ENCODE results near the gene SNX25.

- TF ChIP-seq CTCF (conservative IDR thresholded peaks at IDR 0.05; ENCODE audit: low read depth in 2 of 2) (0 out of 4 replicates have a peak, but pooled peaks of 1 of the 2 experiments have one; percentile 10), CREB1 (CRISPR knock-in tag; IDR thresholded peaks at IDR 0.05; ENCODE audit: low read depth) (no peak), REST (IDR thresholded peaks at IDR 0.05; ENCODE audit: unreplicated experiment) (no peak), EZH2phosphoT487 (IDR thresholded peaks at IDR 0.05; ENCODE audit: unreplicated experiment) (no peak), POLR2AphosphoS5 (IDR thresholded peaks at IDR 0.05; ENCODE audit: low read depth) (peak; percentile 53; the same call in 1 of the 2 replicates), EZH2 (IDR thresholded peaks at IDR 0.05; ENCODE audit: low read depth, unreplicated experiment) (no peak), ZNF114 (CRISPR knock-in tag; IDR thresholded peaks at IDR 0.05) (no peak), NANOG (IDR thresholded peaks at IDR 0.05; ENCODE audit: borderline replicate concordance) (no peak), STAT1 (IDR thresholded peaks at IDR 0.05; ENCODE audit: unreplicated experiment) (no peak), JUNB (IDR thresholded peaks at IDR 0.05; ENCODE audit: unreplicated experiment) (no peak)
Observed at GRCh38 chr4:185396724-185397385, 187.5 kb downstream of the SNX25 start, which contains the start of gene ANKRD37.

Data from GM23338 (cell line).